Activated naive CD4-positive, alpha-beta T cell treated with anti-CD3 and anti-CD28 coated beads for 36 hours (primary cell): ENCODE data around the gene MARCHF4. TPM values are rescaled to one million over a fixed set of nuclear protein-coding genes. Genes with fewer than 3 reads are reported as not detected.

Experiments
- CTCF ChIA-PET: fragments of 350-600 bp; sonication (Branson Sonifier 250); formaldehyde crosslinking; loops from one replicate; lab custom pipeline; 2021; ENCODE audit warnings: antibody characterized with exemption; lab: Charles Lee
- DNase-seq: peaks from one replicate; pipeline ENCODE4 v3.0.0-alpha.2; 2020
- H3K27ac Mint-ChIP-seq: one replicate; pipeline ENCODE4 v1.8.0; 2021; ENCODE audit warnings: mild to moderate bottlenecking, mixed read lengths
- H3K27me3 Mint-ChIP-seq: one replicate; pipeline ENCODE4 v1.8.0; 2021; ENCODE audit warnings: low read depth, mixed read lengths
- H3K36me3 Mint-ChIP-seq: one replicate; pipeline ENCODE4 v1.8.0; 2021; ENCODE audit warnings: low read depth, mixed read lengths
- H3K4me1 Mint-ChIP-seq: one replicate; pipeline ENCODE4 v1.8.0; 2021; ENCODE audit warnings: low read depth, mixed read lengths
- H3K4me3 Mint-ChIP-seq: one replicate; pipeline ENCODE4 v1.8.0; 2021; ENCODE audit warnings: mild to moderate bottlenecking, moderate library complexity, mixed read lengths
- H3K9me3 Mint-ChIP-seq: one replicate; pipeline ENCODE4 v1.8.0; 2021; ENCODE audit warnings: mixed read lengths
- intact Hi-C: fragments of 100-400 bp; cut with micrococcal nuclease; formaldehyde crosslinking; loops from one replicate; pipeline ENCODE4 v1.15.1; 2023
- total RNA-seq, 2 experiments: library from RNA; stranded (reverse); gene quantifications; one replicate each; pipeline ENCODE4 v1.2.3, GENCODE V29; 2021

Gene MARCHF4
- total RNA-seq, 2 experiments from 2014 or later: not detected

GRCh38 chr2:216345846-216346245 lies 26.4 kb downstream of the MARCHF4 start:
- no peak overlapping the region for H3K4me3 Mint-ChIP-seq
- CTCF ChIA-PET: interaction anchor here (1.0 kb wide), 1 partner anchor 58 kb away, joined by 3 read pairs; no protein-coding TSS in a partner anchor
- H3K36me3 Mint-ChIP-seq: no peaks in the 10 kb centered on the region
- no peak overlapping the region for H3K27ac Mint-ChIP-seq
- intact Hi-C loops: loop anchor here (5.0 kb wide), 2 partner anchors 329 to 876 kb away; no protein-coding TSS in a partner anchor
- H3K27me3 Mint-ChIP-seq: no peaks in the 10 kb centered on the region
- H3K4me1 Mint-ChIP-seq: peaks cover 48% of the 10 kb centered on the region
- H3K9me3 Mint-ChIP-seq: no peaks in the 10 kb centered on the region
- no peak for DNase-seq

- Mint-ChIP-seq H3K27ac (no peak overlapping the region), H3K27me3 (no peaks in the 10 kb centered on the region), H3K9me3 (no peaks in the 10 kb centered on the region), H3K36me3 (no peaks in the 10 kb centered on the region), H3K4me3 (no peak overlapping the region), H3K4me1 (peaks cover 42% of the 10 kb centered on the region)
- CTCF ChIA-PET: no interaction called here
- intact Hi-C loops: loop anchor here (5.0 kb wide), 2 partner anchors 328 to 877 kb away; no protein-coding TSS in a partner anchor
- DNase-seq: no peak
Measured at GRCh38 chr2:216344950-216345300, 27.4 kb downstream of the MARCHF4 start.

GRCh38 chr2:216344206-216344949 lies 27.9 kb downstream of the MARCHF4 start:
- no peaks in the 10 kb centered on the region for H3K9me3 Mint-ChIP-seq
- peaks cover 37% of the 10 kb centered on the region for H3K4me1 Mint-ChIP-seq
- H3K36me3 Mint-ChIP-seq: no peaks in the 10 kb centered on the region
- intact Hi-C loops: no loop called here
- no peak for DNase-seq
- no peak overlapping the region for H3K27ac Mint-ChIP-seq
- H3K27me3 Mint-ChIP-seq: no peaks in the 10 kb centered on the region
- no peak overlapping the region for H3K4me3 Mint-ChIP-seq
- CTCF ChIA-PET: no interaction called here

GRCh38 chr2:216343221-216343980 lies 28.9 kb downstream of the MARCHF4 start:
- Mint-ChIP-seq H3K4me1 (peaks cover 27% of the 10 kb centered on the region), H3K27ac (no peak overlapping the region), H3K4me3 (no peak overlapping the region), H3K9me3 (no peaks in the 10 kb centered on the region), H3K36me3 (no peaks in the 10 kb centered on the region), H3K27me3 (no peaks in the 10 kb centered on the region)
- CTCF ChIA-PET: no interaction called here
- DNase-seq: no peak
- intact Hi-C loops: no loop called here

GRCh38 chr2:216341121-216341520 lies 31.2 kb downstream of the MARCHF4 start:
- Mint-ChIP-seq H3K36me3 (no peaks in the 10 kb centered on the region), H3K4me3 (no peak overlapping the region), H3K9me3 (no peaks in the 10 kb centered on the region), H3K27me3 (no peaks in the 10 kb centered on the region), H3K4me1 (peaks cover 14% of the 10 kb centered on the region), H3K27ac (no peak overlapping the region)
- CTCF ChIA-PET: no interaction called here
- intact Hi-C loops: no loop called here
- no peak for DNase-seq

- Mint-ChIP-seq H3K4me1 (peaks cover 12% of the 10 kb centered on the region), H3K36me3 (no peaks in the 10 kb centered on the region), H3K27me3 (no peaks in the 10 kb centered on the region), H3K27ac (no peak overlapping the region), H3K9me3 (no peaks in the 10 kb centered on the region), H3K4me3 (no peak overlapping the region)
- CTCF ChIA-PET: no interaction called here
- no peak for DNase-seq
- intact Hi-C loops: no loop called here
Measured at GRCh38 chr2:216340280-216340631, 32.0 kb downstream of the MARCHF4 start.

GRCh38 chr2:216339456-216340279 lies 32.6 kb downstream of the MARCHF4 start:
- H3K27ac Mint-ChIP-seq: no peak overlapping the region
- CTCF ChIA-PET: no interaction called here
- intact Hi-C loops: no loop called here

GRCh38 chr2:216335252-216335651 lies 37.0 kb downstream of the MARCHF4 start:
- CTCF ChIA-PET: no interaction called here
- Mint-ChIP-seq H3K4me1 (peaks cover 3% of the 10 kb centered on the region), H3K27ac (no peak overlapping the region)

More at GRCh38 chr2:216339456-216340279, 32.6 kb downstream of the MARCHF4 start:
- DNase-seq: no peak
- Mint-ChIP-seq H3K4me3 (no peak overlapping the region), H3K36me3 (no peaks in the 10 kb centered on the region), H3K9me3 (no peaks in the 10 kb centered on the region), H3K27me3 (no peaks in the 10 kb centered on the region), H3K4me1 (peaks cover 12% of the 10 kb centered on the region)

GRCh38 chr2:216328347-216328746 lies 43.9 kb downstream of the MARCHF4 start:
- CTCF ChIA-PET: interaction anchor here (0.6 to 2.7 kb wide), 4 partner anchors 46 to 165 kb away, joined by 3 to 13 read pairs (median 4); no protein-coding TSS in a partner anchor
- Mint-ChIP-seq H3K4me1 (no peaks in the 10 kb centered on the region), H3K36me3 (no peaks in the 10 kb centered on the region), H3K9me3 (no peaks in the 10 kb centered on the region), H3K4me3 (no peak overlapping the region), H3K27ac (no peak overlapping the region), H3K27me3 (no peaks in the 10 kb centered on the region)
- intact Hi-C loops: loop anchor here (5.0 kb wide), 1 partner anchor 74 kb away; no protein-coding TSS in a partner anchor
- DNase-seq: peak; percentile 19

More at GRCh38 chr2:216335252-216335651, 37.0 kb downstream of the MARCHF4 start:
- H3K9me3 Mint-ChIP-seq: no peaks in the 10 kb centered on the region
- intact Hi-C loops: no loop called here
- DNase-seq: no peak
- no peak overlapping the region for H3K4me3 Mint-ChIP-seq
- no peaks in the 10 kb centered on the region for H3K27me3 Mint-ChIP-seq
- no peaks in the 10 kb centered on the region for H3K36me3 Mint-ChIP-seq

GRCh38 chr2:216327447-216327935 lies 44.8 kb downstream of the MARCHF4 start:
- CTCF ChIA-PET: interaction anchor here (0.6 to 2.7 kb wide), 4 partner anchors 45 to 185 kb away, joined by 3 to 13 read pairs (median 3); no protein-coding TSS in a partner anchor
- Mint-ChIP-seq H3K9me3 (no peaks in the 10 kb centered on the region), H3K27me3 (no peaks in the 10 kb centered on the region), H3K4me3 (no peak overlapping the region), H3K4me1 (no peaks in the 10 kb centered on the region), H3K27ac (no peak overlapping the region), H3K36me3 (no peaks in the 10 kb centered on the region)
- intact Hi-C loops: loop anchor here (5.0 kb wide), 1 partner anchor 75 kb away; no protein-coding TSS in a partner anchor
- no peak for DNase-seq
